ENCODE data around the gene EFEMP1. TPM values are rescaled to one million over a fixed set of nuclear protein-coding genes. Genes with fewer than 3 reads are reported as not detected.

The EFEMP1 gene, protein sequence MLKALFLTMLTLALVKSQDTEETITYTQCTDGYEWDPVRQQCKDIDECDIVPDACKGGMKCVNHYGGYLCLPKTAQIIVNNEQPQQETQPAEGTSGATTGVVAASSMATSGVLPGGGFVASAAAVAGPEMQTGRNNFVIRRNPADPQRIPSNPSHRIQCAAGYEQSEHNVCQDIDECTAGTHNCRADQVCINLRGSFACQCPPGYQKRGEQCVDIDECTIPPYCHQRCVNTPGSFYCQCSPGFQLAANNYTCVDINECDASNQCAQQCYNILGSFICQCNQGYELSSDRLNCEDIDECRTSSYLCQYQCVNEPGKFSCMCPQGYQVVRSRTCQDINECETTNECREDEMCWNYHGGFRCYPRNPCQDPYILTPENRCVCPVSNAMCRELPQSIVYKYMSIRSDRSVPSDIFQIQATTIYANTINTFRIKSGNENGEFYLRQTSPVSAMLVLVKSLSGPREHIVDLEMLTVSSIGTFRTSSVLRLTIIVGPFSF
- 12.7 TPM for total RNA-seq

DNA sequence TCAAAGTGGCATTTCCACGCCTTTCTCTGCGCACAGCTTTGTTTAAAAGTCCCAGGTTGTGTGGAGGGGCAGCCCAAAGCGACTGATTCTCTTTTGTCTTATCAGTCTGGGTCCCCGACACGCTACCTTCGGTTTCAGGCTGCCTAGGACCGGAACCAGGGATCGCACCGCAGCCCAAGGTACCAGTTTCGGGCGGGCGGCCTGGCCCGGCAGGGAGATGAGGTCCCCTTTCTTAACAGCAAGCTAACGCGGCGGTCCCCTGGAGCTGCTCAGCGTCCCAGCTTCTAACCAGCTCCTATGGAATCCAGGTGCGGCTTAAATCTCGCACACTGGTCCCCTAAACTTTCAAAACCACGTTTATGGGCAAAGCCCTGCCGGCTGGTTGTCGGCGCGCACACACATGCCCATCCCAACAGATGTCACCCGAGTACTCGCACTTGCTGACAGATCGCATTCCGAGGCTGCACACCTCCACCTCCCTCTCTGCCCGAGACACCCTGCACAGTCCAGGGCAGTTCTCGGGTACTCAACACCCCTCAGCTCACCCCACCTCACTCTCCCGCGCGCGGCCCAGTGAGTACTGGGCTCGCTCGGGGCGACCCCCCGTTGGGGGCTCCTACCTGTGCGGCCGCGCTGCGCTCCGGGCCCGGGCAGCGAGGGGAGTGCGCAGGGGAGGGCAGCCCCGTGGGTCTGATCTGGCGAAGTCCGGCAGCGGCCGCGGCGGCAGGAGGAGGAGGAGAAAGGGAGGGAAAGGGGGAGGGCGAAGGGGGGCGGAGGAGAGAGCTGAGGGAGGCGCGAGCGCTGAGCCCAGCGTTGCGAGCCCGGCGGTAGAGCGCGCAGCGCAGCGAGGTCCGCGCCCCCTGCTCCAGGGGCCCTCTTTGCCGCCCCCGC lies at the start of gene EFEMP1:
Gene EFEMP1 (minus strand): TSS at position 692 of the 891 bp plus-strand sequence. CDS start 1,342 bp downstream, outside the sequence.
- peak; percentile 91 for ATAC-seq

DNA sequence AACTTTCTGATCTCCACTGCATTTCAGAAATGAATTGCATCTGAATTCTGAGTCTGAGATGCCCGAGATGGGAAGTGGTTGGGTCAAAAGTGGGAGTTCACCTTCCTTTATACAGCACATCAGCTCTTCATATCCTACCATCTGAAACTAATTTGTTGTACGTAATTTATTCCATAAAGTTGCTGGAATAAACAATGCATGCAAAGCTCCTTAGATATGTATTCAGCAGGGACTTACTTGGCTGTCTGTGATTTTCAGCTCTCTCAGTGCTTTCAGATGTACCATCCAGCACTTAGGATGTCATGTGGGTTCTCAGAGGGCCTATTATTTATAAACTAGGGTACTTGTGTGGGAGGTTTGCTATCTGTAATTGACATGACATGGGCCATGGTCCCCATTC lies 46.9 kb upstream of the EFEMP1 start:
- no peak for ATAC-seq

DNA sequence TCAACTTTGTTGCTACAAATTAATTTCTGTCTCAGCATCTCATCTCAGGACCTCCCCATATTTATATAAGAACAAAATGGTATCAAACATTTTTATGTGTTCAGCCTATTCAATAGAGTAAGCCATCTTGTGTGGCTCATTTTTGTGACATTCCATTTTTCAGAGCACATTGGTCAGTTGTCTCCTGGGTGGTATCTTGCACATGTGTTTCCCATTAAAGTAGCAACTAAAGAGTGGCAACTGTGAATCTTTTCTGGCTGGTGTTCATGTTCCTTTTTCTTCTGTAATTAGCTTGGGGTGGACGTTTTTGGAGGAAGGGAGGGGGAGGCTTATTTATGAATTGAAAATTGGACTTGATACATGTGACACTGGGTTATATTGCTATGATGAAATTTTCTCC lies 45.4 kb upstream of the EFEMP1 start:
- no peak for ATAC-seq

DNA sequence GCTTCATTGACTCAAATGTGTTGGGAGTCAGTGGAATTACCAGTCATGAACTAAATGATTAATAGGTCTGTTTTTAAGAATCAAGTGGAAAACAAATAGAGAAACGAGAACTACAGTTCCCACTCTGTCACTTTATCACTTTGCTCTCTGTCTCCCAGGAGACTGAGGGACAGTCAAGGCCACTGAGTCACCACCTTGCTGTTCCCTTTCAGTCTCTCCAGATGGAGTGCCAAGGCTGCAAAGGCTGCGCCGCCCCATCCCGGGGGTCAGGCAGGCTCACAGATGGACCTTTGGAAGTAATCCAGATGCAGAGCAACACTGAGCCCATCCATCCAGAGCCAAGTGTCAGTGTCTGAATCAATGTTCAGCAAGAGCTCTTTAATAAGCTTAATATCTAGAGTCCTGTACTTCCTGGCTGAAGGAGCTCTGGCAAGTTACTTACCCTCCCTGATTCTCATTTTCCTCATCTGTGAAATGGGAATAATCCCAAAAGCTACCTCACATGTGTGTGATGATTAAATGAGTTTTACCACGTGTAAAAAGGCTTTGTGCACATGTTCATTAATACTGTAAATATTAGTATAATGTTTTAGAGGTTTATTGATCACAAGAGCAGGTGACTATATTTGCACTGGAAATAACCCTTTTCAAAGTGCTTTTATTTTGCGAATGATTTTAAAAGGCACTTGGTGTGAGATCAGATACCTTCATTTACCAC lies 43.0 kb upstream of the EFEMP1 start:
- no peak for ATAC-seq

DNA sequence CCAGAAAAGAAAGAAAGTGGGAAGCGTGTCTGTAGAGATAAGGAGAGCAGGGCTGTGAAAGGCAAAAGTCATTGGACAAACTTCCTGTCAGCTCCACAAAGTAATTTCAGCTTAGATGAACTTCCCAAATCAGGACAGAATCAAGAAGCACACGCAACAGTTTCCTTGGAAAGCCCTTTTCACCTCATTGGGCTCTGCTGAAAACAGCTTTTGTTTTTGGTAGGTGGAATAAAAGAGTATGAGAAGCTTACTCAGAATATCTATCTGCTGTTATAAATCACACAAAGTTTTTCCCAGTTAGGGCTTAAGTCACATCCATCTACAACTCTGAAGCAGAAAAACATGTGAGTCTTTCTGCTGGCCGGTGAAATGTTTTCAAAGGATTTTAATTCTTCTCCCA lies 42.4 kb upstream of the EFEMP1 start:
- no peak for ATAC-seq

DNA sequence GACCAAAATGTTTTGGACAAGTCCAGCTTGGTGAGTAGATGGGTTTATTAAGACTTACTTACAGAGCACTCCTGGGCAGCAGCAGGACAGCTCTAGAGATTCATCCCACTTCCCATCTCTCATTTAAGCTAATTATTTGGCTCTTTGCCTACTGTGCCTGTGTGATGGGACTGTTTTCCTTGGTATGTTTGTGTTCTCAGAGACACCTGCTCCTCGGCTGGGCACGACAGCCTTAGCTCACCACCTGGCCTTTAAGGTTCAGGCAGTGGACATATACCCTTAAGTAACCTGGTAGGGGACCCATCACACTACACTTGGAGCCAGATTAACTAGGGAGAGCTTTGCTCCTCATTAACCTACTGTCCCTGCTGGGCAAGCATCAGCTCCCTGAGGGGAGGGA lies 41.7 kb upstream of the EFEMP1 start:
- ATAC-seq: no peak

DNA sequence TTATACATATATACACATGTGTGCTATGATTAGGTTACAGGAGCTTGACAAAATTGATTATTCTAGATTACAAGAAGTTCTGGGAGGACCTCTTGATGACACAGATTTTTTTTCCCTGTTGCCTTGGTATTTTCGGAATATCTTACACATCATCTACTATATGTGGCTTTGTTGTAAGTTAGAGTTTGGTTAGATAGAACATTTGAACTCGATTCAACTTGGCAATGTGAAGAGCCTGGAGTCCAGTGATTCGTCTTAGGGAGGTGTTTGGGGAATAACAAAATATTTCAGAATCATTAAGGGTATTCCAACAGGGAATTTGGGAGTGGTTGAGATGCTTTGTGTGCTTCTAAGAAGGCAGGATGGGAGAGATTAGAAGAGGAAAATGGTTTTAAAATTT lies 39.3 kb upstream of the EFEMP1 start:
- ATAC-seq: no peak

DNA sequence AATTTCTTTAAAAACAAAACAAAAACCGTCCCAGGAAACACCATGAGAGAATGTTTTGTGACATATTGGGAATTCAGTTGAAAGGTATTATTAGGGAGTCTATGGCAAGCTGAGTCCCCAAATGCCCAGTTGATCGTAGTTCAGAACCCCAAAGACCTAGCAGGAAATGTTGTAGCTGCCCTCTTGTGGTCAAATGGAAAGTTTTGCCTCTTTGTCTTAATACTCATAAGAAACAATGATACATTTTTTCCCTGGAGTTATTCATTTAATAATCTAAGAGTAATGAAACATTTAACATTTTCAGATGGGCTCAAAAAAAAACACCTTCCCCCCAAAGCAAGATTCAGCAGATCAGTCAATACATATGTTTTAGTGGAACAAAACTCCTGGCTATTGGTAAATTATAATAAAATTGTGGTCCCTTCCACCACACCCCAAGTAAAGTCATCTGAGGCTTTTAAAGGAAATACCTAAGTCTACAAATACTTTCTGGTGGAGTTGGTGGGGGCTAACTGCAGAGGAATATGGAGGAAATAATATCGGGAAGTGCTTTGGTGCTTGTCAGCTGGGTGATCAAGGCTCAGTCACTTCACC lies 37.8 kb upstream of the EFEMP1 start:
- no peak for ATAC-seq

DNA sequence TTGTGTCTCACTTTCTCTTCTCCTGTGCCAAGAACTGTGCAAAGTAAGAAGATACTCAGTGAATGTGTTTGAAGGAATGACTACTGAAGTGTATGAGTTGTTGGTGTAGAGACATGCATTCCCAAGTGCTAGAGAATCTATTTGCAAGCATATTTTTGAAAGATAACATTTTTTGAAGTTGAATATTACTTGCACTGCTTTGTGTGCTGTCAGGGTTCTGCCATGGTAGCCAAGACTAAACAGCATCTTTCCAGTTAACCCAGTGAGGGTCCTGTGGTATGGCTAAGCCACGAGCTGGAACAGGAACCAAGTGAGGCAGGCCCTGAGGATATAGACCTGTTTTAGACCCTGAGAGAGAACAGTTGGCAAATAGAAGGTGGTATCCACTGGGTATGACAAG lies 35.2 kb upstream of the EFEMP1 start:
- no peak for ATAC-seq

DNA sequence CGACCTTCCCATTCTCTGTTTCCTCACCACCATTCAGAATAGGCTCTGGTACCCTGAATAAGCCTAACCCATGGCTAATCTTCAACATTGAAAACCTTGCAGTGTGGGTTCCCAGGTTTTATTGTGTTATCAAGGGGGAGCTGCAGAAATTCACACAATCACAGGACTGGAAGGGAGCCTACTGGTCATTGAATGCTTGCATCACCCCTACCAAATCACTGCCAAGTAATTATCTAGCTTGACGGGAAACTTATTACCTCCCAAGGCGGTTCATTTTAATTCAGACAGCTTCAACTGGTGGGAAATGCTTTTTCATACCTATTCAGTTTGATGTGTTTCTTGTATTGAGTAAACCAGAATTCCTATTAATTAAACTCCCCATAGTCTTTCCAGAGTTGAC lies 33.6 kb upstream of the EFEMP1 start:
- ATAC-seq: no peak

DNA sequence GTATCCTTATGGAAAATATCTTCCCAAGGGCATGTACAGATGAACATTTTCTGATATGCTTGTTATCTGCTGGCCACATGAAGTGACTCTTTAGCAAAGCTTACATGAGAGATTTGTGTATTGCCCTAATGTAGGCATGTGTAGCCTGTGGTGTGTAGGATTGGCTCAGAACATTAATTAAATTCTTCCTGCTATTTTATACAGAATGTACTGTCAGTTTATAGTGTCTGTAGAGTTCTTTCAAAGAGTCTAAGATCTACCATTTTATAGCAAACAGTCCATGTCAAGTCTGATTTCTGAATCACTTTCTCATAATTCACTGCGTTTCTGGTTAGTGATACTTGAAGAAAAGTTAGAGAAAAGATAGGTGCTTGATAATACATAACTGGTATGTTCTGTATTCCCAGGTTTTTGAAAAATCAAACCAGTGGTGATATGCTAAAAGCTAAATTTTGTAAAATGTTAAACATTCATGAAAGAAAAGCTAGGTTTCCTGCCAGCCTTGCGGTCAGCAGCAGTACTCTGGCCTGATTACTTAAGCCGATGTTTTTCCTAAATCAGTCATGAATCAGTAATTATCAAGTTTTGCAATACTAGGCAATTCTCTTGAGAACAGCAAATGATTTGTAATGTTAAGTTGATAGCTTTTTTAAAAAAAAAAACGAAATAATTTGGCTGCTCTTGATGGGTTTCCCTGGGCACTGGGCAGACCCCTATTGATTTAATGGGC lies 30.9 kb upstream of the EFEMP1 start:
- ATAC-seq: no peak

DNA sequence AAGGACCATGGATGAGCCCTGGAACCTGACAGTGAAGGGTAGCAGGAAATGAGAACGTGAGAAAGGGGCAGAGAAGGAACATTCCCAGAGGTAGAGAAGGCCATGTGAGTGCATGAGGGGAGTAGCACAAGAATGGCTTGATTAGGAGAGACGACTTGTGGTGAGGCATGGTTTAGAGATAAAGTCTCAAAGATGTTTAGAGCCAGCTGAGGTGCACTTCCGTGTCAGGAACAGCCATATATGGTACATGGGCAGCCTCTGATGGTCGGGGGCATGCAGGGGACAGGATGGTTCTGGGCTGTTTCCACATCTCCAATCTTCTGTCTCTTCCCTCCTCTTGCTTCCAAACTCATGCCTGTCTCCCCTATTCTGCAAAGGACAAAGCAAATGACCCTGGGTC lies 28.8 kb upstream of the EFEMP1 start:
- no peak for ATAC-seq

DNA sequence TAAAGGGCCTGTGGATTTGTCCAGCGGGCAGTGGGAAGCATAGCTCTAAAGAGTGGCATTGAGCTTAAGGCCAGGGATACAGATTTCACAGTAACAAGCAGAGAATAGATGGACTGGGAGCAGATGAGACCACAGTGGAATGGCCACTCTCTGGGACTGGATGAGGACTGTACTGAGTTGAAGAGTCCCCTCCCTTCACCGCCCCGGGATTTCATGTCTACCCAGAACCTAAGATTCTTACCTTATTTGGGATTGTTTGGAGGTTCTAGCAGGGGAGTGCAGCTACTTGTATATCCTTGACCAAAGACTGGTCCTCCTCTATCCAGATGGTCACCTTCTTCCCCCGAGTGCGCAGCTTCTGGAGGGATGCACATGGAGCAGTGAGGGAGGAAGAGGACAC lies 28.0 kb upstream of the EFEMP1 start:
- no peak for ATAC-seq

DNA sequence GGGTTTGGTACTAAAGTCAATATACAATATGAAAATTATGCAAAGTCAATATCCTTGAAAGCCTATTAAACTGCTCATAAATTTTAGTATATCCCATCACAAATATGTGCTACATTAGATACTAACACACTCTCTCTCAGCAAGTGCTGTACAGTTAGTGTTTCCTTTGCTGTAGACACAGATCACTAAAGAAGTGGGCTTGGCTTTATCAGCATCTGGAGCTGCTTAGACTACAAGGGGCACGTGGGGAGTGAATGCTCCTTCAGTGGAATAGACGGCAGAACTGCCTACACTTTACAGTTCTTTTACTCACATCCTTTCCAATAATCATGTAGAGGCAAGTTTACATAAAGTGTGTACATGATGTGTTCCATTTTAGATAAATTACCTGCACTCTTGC lies 26.0 kb upstream of the EFEMP1 start:
- no peak for ATAC-seq

DNA sequence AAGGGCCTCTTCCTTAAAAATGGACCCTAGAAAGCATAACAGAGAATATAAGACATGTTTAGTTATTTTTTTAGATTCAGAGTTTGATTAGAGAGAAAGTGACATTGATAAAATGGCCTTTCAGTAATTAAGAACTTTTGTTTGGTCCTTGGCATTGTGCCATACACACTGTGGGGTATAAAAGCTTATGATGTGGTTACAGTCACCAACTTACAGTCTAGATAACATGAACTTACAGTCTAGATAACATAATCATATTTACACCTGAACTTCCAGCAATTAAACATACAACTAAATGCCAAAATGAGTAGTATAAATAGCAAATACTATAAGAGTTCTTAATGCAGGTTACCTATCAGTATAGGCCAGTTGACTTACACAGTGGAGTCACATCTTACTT lies 25.6 kb upstream of the EFEMP1 start:
- ATAC-seq: no peak

DNA sequence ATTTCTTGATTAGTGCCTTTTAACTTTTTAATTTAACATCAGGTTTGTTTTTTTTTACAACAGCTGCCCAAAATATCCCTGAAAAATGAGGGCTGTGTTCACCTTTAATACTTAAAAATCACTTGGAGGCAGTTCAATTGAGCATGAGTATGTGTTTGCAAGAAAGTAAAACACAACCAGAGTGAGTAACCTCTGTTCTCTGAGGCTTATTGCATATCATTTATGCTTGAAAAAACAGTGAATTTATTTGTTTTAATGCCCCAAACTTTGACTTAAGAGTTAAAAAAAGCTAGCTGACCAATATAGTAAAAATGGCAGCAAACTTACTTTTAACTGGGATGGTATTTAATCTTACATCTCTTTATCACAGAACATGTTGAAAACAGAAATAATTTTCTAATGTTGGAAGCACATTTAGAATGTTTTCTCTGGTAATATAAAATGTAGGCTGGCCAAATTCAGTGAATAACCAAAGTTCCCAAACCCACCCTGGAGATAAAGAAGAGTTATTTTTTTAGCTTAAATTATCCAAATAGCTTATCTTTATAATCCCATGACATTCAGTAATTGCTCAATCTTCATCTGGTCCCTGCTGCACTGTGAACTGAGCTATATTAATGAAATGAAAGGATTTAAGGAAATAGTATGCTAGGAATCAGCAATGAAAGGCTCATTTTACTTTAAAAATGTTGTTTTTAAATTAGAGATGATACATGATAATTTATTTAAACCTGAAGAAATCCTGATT lies 24.8 kb upstream of the EFEMP1 start:
- ATAC-seq: no peak

DNA sequence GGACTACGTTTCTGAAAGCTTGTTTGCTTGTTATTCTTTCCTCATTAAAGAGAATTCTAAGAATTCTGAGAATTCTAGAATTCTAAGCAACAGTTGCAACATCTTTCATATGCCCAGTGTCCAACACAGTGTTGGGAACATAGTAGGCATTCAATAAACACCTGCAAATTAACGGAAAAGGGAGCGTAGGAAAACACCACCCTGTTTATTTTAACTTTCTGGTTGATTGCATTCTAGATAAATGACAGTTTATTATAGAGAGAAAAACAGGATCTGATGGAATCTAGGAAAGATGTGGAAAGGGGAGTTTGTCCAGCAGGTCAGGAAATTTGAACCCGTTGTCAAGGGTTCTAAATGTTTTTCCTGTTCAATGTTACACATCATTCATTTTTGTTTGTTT lies 24.2 kb upstream of the EFEMP1 start:
- ATAC-seq: no peak

DNA sequence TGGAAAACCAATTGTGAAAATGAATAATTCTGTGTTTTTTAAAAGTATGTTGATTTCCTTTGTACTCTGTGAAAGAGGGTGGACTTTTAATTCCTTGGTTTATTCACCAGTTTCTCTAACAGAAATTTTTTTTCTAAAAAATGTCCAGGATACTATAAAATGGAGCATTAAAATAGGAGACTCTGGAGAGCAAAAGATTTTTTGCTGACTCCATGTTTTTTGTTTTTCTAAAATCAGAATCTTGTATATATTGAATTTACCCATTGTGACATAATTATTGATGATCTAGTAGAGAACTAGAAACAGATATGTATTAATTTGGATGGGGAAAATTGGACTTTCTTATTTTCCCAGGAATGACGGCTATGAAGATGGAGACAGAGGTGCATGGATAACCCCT lies 23.2 kb upstream of the EFEMP1 start:
- no peak for ATAC-seq

DNA sequence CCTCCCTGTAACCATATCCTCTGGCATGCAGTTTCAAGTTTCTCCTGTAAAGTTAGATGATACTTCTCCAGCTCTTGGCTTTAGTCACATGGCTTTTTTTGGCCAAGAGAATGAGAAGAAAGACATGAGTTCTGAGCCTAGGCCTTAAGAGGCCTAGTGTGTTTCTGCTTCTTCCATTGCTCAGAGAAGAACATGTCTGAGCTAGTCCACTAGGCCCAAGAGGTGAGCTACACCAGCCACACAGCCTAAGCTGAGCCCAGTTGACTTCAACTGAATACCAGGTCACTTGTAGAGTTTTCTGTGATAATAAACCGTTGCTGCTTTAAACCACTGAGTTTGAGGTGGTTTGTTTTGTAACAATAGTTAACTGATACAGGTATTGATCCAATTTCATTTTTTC lies 19.9 kb upstream of the EFEMP1 start:
- peak; percentile 87 for ATAC-seq

DNA sequence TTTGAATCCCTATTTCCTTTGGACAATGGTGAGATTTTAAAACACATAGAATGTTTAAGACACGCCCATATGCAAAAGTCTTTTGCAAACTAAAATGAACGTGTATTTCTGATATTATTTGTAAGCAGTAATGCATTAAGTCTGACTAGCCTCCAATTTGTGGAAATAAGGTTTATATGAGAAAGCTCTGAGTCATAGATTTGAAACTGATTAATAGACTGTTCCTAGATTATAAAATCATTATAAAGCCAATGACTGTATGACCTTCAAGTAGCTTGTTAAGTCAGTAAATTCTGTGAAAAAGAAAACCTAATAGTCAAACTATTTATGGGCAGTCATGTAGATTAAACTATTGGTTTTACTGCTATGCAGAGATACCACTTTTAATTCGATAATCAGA lies 12.8 kb upstream of the EFEMP1 start:
- no peak for ATAC-seq

DNA sequence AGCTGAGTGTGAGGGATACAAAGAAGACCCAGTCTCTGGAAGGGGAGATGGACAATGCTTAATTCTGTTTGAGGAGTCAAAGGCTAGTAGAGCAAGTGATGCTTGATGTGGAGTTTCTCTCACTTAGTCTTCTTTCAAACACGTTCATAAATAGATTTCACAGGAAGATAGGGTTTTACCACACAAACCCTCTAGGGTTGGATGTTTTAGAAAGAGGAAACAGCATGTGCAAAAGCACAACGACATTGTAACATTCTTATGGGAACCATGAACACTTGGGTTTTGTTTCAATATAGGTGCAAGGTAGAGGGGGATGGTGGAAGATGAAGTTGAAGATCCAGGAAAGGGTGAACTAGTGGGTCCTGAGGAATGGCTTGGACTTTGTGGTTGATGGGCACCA lies 10.8 kb upstream of the EFEMP1 start:
- no peak for ATAC-seq
